ENCODE results near the gene PRSS33.

- TF ChIP-seq POLR2AphosphoS5 (IDR thresholded peaks at IDR 0.05): no peak
- no peak for TF ChIP-seq CTCF (IDR thresholded peaks at IDR 0.05 in 8 of 11, conservative IDR thresholded peaks at IDR 0.05 in 3 of 11)
- no peak for TF ChIP-seq POLR2A (IDR thresholded peaks at IDR 0.05)
Measured at GRCh38 chr16:2749476-2749875, 37.9 kb downstream of the PRSS33 start.

All from spleen (tissue), 7 donors.